PC-9 (cell line): ENCODE measurements around the gene ATRNL1.

Experiments used
- EZH2 ChIP-seq: fragments of 200-600 bp; sonication (generic); IDR thresholded peaks from 2 replicates; pipeline ENCODE4 v1.8.0; 2017; ENCODE audit warnings: antibody characterized with exemption, low read depth
- TF ChIP-seq, protein P1 (sequence below): fragments of 200-600 bp; sonication (generic); conservative IDR thresholded peaks from 2 replicates; pipeline ENCODE4 v1.6.1; 2017; ENCODE audit warnings: mixed run types, antibody characterized with exemption, mild to moderate bottlenecking, moderate library complexity

DNA sequence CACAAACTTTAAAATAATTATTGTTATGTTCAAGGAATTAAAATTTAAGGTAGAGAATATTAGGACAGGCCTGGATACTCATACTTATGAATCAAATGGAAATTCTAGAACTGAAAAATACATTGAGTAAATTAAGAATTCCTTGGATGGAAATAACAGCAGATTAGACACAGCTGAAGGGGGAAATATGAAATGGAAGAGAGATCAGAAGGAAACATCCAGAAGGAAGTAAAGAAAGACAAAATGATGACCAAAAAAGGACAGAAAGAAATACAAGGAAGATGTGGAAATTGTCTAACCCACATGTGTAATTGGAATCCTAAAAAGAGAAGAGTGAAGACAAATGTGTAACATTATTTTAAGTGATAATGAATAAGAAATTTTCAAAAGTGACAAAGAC, 128.9 kb downstream of the ATRNL1 start:
- TF ChIP-seq, protein P1, sequence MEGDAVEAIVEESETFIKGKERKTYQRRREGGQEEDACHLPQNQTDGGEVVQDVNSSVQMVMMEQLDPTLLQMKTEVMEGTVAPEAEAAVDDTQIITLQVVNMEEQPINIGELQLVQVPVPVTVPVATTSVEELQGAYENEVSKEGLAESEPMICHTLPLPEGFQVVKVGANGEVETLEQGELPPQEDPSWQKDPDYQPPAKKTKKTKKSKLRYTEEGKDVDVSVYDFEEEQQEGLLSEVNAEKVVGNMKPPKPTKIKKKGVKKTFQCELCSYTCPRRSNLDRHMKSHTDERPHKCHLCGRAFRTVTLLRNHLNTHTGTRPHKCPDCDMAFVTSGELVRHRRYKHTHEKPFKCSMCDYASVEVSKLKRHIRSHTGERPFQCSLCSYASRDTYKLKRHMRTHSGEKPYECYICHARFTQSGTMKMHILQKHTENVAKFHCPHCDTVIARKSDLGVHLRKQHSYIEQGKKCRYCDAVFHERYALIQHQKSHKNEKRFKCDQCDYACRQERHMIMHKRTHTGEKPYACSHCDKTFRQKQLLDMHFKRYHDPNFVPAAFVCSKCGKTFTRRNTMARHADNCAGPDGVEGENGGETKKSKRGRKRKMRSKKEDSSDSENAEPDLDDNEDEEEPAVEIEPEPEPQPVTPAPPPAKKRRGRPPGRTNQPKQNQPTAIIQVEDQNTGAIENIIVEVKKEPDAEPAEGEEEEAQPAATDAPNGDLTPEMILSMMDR, result no peak
- TF ChIP-seq EZH2, result no peak
